Psoas muscle (tissue), 8 donors: ENCODE results near the gene ACTN1. TPM values are rescaled to one million over a fixed set of nuclear protein-coding genes. Genes with fewer than 3 reads are reported as not detected.

ENCODE experiments used
- ATAC-seq, 4 donors: fragments of 200-7000 bp; cut with Tn5 transposase; one replicate each; pipeline ENCODE4 v1.9.1; 2020; ENCODE audit warnings: moderate library complexity in 3 of 4, mild to moderate bottlenecking in 2 of 4
- DNase-seq, 2 donors: peaks; one replicate each; pipeline ENCODE4 v3.0.0-alpha.2; 2020
- H3K27ac ChIP-seq: fragments of 200-600 bp; one replicate; pipeline ENCODE4 v1.8.0; 2022
- H3K27me3 ChIP-seq, 3 donors: fragments of 200-600 bp in 1 of 3; one replicate each; pipeline versions ENCODE4 v1.6.1 to v1.8.0; 2013 to 2022; ENCODE audit warnings: low read length in 2 of 3, mild to moderate bottlenecking in 2 of 3, moderate library complexity in 1 of 3; ENCODE audit not compliant: insufficient read depth in 3 of 3
- H3K36me3 ChIP-seq, 2 donors: fragments of 200-600 bp in 1 of 2; one replicate each; pipeline versions ENCODE4 v1.6.1 to v1.8.0; 2013 to 2022; ENCODE audit warnings: low read depth in 1 of 2, mild to moderate bottlenecking in 1 of 2, moderate library complexity in 1 of 2; ENCODE audit not compliant: insufficient read depth in 1 of 2
- H3K4me1 ChIP-seq: fragments of 200-600 bp; one replicate; pipeline ENCODE4 v1.8.0; 2022
- H3K4me3 ChIP-seq: fragments of 200-600 bp; one replicate; pipeline ENCODE4 v1.8.0; 2022; ENCODE audit warnings: mild to moderate bottlenecking
- H3K9me3 ChIP-seq: fragments of 200-600 bp; one replicate; pipeline ENCODE4 v1.8.0; 2022
- WGBS, 3 donors: extraction: QIAGEN DNeasy Blood & Tissue Kit; methylation state at CpG; one replicate each; pipeline versions ENCODE4 v1.1.6 to v1.1.7; 2013; 5-methylcytosine and 5-hydroxymethylcytosine counted together
- intact Hi-C, 2 donors: fragments of 100-400 bp; cut with DNase I; formaldehyde crosslinking; loops; one replicate each; pipeline versions ENCODE4 v1.11.0 to v1.14.2; 2022
- polyA plus RNA-seq, 3 donors: library from polyadenylated mRNA; stranded (reverse); fragments of 200-250 nt; gene quantifications; one replicate each; pipeline ENCODE4 v1.2.3, GENCODE V29; 2013
- total RNA-seq, 4 donors: library from RNA; stranded (reverse); fragmentation: NEBNext Ultra II Directional in 2 of 4; extraction: Animal tissue kit (Norgen Biotek cat#: 25700) in 2 of 4; gene quantifications; one replicate each; pipeline versions ENCODE4 v1.2.1 to v1.2.4, GENCODE V29; 2021 to 2023
- TF ChIP-seq, protein P1 (sequence below): fragments of 200-600 bp; IDR thresholded peaks from one replicate; pipeline ENCODE4 v1.8.0; 2022; ENCODE audit warnings: antibody characterized with exemption
- donor health status: healthy with polysubstance abuse.
- donor health status: DM: no; HTN: no; CAD: no; lungs with moderate emphysema.
- donor health status: Bipolar disorder and iron deficiency.
- donor health status: healthy.
- donor health status: DM: yes; HTN: yes; CAD: no.
- donor health status: DM: no; HTN: no; CAD: no.
- donor health status: DM: no; HTN: no; CAD: no.
- donor health status: DM: yes; HTN: yes; CAD: no.

The ACTN1 gene
- total and polyA plus RNA-seq, 7 donors = 5.8 to 23.7 (median 10.9) TPM

DNA sequence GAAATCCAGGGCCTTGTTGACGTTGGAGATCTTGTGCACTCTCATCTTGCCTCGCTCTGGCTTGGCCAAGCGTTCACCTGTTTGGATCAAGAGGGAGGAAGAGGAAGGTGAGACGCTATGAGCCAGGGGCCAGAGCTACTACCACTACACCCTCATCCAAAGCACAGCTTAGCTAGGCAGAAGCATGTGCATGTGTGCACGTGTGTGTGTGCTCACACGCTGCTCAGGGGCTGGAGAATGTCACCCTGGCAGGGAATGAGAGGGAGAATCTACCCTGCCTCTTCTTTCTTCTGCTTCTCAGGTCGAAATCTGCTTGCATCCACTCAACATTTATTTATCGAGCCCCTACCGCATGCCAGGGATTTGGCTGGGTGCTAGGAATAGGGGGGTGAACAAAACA lies 58.1 kb downstream of the ACTN1 start:
- H3K27ac ChIP-seq = no peak overlapping the region
- H3K4me3 ChIP-seq = no peak overlapping the region
- TF ChIP-seq, protein P1, sequence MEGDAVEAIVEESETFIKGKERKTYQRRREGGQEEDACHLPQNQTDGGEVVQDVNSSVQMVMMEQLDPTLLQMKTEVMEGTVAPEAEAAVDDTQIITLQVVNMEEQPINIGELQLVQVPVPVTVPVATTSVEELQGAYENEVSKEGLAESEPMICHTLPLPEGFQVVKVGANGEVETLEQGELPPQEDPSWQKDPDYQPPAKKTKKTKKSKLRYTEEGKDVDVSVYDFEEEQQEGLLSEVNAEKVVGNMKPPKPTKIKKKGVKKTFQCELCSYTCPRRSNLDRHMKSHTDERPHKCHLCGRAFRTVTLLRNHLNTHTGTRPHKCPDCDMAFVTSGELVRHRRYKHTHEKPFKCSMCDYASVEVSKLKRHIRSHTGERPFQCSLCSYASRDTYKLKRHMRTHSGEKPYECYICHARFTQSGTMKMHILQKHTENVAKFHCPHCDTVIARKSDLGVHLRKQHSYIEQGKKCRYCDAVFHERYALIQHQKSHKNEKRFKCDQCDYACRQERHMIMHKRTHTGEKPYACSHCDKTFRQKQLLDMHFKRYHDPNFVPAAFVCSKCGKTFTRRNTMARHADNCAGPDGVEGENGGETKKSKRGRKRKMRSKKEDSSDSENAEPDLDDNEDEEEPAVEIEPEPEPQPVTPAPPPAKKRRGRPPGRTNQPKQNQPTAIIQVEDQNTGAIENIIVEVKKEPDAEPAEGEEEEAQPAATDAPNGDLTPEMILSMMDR = no peak
- H3K9me3 ChIP-seq = no peaks in the 10 kb centered on the region
- peaks cover 0 to 8% of the 10 kb centered on the region in 2 donors for H3K36me3 ChIP-seq
- WGBS, 3 donors = 89 to 93% (median 92%) methylated on average over 9 of the region's 9 CpGs
- intact Hi-C loops = no loop called here
- ATAC-seq = no peak
- peaks cover 10% of the 10 kb centered on the region for H3K4me1 ChIP-seq
- no peak for DNase-seq
- no peaks in the 10 kb centered on the region for H3K27me3 ChIP-seq

DNA sequence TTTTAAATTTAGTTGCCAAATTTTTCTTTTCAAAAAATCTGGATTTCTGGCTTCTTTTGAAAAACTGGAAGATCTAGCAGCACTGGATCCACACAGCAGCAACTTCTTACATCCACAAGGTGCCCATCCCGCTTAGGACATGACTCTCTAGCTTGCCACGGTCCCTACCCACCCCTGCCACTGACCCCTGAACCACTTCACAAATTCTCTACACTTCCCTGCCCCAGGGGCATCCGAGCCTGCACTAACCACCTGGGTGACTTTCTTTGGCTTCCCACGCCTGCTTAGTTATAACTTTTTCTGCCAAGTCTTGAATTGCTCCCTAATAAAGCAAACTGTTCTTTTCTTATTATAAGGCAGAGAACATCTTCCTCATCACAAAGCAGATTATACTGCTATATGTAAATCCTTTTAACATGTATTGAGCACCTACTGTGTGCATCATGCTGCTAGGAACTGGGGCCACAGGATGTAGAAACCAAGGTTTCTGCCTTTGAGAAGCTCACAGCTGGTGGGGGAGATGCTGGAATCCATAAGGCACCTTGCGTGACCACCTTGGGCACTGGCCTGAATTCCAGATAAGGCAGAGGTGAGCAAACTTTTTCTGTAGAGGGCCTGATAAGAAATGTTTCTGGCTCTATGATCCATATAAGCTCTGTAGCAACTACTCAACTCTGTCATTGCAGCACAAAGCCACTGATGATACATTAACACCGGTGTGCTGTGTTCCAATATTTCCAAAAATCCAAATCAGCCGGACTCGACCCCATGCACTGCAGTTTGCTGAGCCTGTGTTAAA lies 59.8 kb downstream of the ACTN1 start:
- 90 to 94% (median 91%) methylated on average over 8 of the region's 8 CpGs for WGBS, 3 donors
- Histone ChIP-seq H3K4me1 (peaks cover 10% of the 10 kb centered on the region), H3K4me3 (no peak overlapping the region), H3K27ac (no peak overlapping the region), H3K27me3 (no peaks in the 10 kb centered on the region), H3K9me3 (no peaks in the 10 kb centered on the region), H3K36me3 (peaks cover 0 to 12% of the 10 kb centered on the region in 2 donors)
- ATAC-seq (no peak), DNase-seq (no peak)
- intact Hi-C loops = loop anchor here in 1 of 2 donors (10.0 kb wide), 1 partner anchor 55 kb away; the partner anchor contains the start of gene ACTN1
- TF ChIP-seq, protein P1 = no peak

DNA sequence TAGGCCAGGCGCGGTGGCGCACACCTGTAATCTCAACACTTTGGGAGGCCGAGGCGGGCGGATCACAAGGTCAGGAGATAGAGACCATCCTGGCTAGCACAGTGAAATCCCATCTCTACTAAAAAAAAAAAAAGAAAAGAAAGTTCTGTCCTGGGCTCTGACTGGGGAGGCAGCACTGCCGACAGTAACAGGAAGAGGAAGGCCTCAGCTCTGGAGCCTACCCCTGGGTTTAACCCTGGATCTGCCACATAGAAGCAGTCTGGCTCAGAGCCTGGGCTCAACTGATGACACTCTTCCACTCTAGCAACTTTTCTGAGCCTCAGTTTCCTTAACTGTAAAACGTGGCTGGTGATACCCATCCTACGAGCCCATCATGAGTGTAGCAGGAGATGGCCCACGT lies 60.5 kb downstream of the ACTN1 start:
- peaks cover 0 to 12% of the 10 kb centered on the region in 2 donors for H3K36me3 ChIP-seq

DNA sequence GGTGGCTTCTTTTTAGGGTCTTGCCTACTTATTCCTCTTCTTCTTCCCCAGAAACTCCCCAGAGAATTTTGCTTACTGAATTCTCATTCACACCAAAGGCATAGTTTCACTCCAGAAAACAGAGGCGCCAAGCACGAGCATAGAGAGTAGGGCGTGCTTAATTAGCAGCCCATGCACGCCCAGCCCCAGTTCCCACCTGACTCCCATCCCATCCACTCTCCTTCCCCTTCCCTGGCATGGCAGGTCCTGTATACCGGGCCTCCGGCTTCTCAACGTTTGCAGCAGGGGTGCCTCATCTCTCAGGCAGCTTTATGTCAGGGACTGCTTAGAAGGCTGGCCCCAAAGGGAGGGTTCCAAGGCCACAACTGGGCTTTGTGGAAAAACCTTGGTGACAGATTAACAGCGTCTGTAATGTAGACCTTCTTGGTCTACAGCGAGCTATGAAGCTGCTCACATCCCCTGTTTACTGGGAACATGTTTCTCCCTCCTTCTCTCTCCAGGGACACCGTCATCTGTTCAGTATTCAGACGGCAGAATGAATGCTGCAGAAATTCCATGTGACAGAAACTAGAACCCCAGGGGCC lies 62.7 kb downstream of the ACTN1 start:
- DNase-seq (no peak), ATAC-seq (no peak)
- TF ChIP-seq, protein P1 = no peak
- Histone ChIP-seq H3K9me3 (no peaks in the 10 kb centered on the region), H3K4me1 (no peaks in the 10 kb centered on the region), H3K36me3 (peaks cover 0 to 12% of the 10 kb centered on the region in 2 donors), H3K27me3 (no peaks in the 10 kb centered on the region), H3K4me3 (no peak overlapping the region), H3K27ac (no peak overlapping the region)
- WGBS, 3 donors = 78 to 82% (median 79%) methylated on average over 11 of the region's 11 CpGs
- intact Hi-C loops = loop anchor here in 1 of 2 donors (10.0 kb wide), 1 partner anchor 58 kb away; the partner anchor contains the start of gene ACTN1

More for the DNA sequence above, 60.5 kb downstream of the ACTN1 start:
- intact Hi-C loops = loop anchor here in 1 of 2 donors (10.0 kb wide), 1 partner anchor 56 kb away; the partner anchor contains the start of gene ACTN1
- H3K4me1 ChIP-seq = peaks cover 10% of the 10 kb centered on the region
- ATAC-seq = no peak
- no peak for DNase-seq
- no peaks in the 10 kb centered on the region for H3K9me3 ChIP-seq
- no peak overlapping the region for H3K27ac ChIP-seq
- no peak overlapping the region for H3K4me3 ChIP-seq
- WGBS, 3 donors = 88 to 95% (median 94%) methylated on average over 9 to 10 of the region's 10 CpGs
- no peaks in the 10 kb centered on the region for H3K27me3 ChIP-seq
- TF ChIP-seq, protein P1 = no peak
